ENCODE data around the gene ZBTB32.

DNA sequence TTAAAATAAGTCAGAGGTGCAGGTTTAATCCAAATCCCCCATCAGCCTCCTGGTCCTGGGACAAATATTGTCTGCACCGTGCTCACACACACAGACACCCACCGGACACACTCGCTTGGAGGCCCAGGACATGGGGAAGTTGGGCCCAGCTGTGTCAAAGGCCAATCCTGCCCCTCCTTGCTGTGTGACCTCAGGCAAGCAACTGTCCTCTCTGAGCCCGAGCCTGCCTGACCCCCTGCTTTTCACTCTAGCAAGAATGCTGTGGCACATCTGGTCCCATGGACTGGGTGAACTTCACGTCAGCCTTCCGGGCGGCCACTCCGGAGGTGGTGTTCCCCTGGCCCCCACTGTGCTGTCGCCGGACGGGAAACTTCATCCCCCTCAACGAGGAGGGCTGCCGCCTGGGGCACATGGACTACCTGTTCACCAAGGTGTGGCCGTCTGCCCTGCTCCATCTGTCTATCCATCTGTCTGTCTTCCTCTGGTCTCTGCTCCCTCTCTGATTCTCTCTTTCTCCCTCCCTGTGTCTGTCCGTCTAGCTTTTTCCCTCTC is 28.7 kb upstream of the ZBTB32 start:
- TF ChIP-seq, protein P1, sequence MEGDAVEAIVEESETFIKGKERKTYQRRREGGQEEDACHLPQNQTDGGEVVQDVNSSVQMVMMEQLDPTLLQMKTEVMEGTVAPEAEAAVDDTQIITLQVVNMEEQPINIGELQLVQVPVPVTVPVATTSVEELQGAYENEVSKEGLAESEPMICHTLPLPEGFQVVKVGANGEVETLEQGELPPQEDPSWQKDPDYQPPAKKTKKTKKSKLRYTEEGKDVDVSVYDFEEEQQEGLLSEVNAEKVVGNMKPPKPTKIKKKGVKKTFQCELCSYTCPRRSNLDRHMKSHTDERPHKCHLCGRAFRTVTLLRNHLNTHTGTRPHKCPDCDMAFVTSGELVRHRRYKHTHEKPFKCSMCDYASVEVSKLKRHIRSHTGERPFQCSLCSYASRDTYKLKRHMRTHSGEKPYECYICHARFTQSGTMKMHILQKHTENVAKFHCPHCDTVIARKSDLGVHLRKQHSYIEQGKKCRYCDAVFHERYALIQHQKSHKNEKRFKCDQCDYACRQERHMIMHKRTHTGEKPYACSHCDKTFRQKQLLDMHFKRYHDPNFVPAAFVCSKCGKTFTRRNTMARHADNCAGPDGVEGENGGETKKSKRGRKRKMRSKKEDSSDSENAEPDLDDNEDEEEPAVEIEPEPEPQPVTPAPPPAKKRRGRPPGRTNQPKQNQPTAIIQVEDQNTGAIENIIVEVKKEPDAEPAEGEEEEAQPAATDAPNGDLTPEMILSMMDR (IDR thresholded peaks at IDR 0.05) = no peak
- TF ChIP-seq POLR2A (IDR thresholded peaks at IDR 0.05) = no peak
